ENCODE data around the gene S100A3. TPM values are rescaled to one million over a fixed set of nuclear protein-coding genes. Genes with fewer than 3 reads are reported as not detected.

S100A3 gene
- total RNA-seq (1 to 10 TPM in 2 of 4 donors, under 1 TPM in 2; 0.34 to 5.5 (median 0.86) TPM), polyA plus RNA-seq (1 to 10 TPM in 2 of 3 donors, under 1 TPM in 1; 0.77 to 6.6 (median 3.4) TPM)
- long read RNA-seq, donor 1: 0 reads
- long read RNA-seq, donor 2: 0 reads

DNA sequence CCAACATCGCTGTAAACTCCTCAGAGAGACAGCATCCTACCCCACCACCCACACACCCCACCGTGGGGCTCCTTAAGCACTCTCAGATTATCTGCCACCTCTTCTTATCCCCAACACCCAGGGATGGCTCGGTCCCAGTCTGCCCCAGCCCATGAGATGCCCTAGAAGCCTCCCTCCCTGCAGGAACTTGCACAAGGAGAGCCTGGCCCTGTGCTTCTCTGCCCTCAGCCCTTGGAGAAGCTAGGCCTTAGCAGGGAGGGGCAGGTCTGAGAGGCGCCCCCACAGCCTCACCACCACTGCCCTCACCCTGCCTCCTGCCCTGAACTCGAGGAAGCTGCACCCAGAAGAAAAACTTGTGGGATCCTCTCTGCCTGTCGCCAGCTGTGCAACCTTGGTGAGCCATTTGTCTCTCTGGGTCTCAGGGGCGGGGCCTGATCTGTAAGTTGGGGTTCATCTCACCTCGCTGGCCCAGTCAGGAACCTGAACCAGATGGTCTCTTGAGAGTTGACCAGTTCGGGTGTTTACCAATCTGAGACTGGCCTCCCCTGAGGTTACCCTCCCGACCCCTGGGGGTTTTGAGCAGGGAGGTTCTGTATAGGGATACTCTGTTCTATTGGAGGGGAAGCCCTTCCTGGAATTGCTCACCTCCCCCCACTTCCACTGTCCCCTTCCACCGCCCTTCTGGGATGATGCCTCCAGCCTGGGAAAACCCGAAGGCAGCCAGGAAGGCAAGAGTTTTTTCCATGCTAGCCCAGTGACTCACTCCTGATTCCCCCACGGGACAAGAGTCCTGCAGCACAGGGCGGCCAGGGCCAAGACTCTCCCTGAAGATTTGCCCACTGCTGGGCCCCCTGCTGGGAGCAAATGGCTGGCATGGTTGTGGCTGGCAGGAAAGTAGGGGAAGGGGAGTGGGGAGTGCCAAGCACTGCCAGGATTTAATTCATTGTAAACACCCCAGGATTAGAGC, at the start of gene S100A3:
Gene S100A3 (minus strand): TSS at position 537 of the 967 bp plus-strand sequence. CDS start 773 bp downstream, outside the sequence.
- 58 to 61% (median 58%) methylated on average over 14 of the region's 14 CpGs for WGBS, 3 donors
- Histone ChIP-seq H3K27ac (peak within 1 kb of the TSS; percentile 39), H3K4me1 (peaks cover 17% of the 10 kb centered on the region), H3K27me3 (ENCODE audit: insufficient read depth in 3 of 3, low read length in 2 of 3) (no peaks in the 10 kb centered on the region), H3K9me3 (no peaks in the 10 kb centered on the region), H3K4me3 (no peak within 1 kb of the TSS), H3K36me3 (ENCODE audit: insufficient read depth in 1 of 2, low read depth in 1 of 2) (no peaks in the 10 kb centered on the region)
- ATAC-seq: peak; percentile 29 to 67 (median 56)
- TF ChIP-seq CTCF (IDR thresholded peaks at IDR 0.05): no peak
- intact Hi-C loops (cut with DNase I): no loop called here
- peak; percentile 82 to 85 for DNase-seq

- Histone ChIP-seq H3K27me3 (ENCODE audit: insufficient read depth in 3 of 3, low read length in 2 of 3) (no peaks in the 10 kb centered on the region), H3K4me3 (no peak overlapping the region), H3K27ac (no peak overlapping the region), H3K9me3 (no peaks in the 10 kb centered on the region), H3K4me1 (no peaks in the 10 kb centered on the region), H3K36me3 (ENCODE audit: insufficient read depth in 1 of 2, low read depth in 1 of 2) (no peaks in the 10 kb centered on the region)
- DNase-seq: no peak
- WGBS, 3 donors: 60 to 73% (median 61%) methylated on average over 7 of the region's 7 CpGs
- peak in 2 of 4 donors; percentile 15 to 24 for ATAC-seq
- TF ChIP-seq CTCF (IDR thresholded peaks at IDR 0.05): no peak
- intact Hi-C loops (cut with DNase I): no loop called here
Observed at GRCh38 chr1:153598309-153599172, 49.5 kb upstream of the S100A3 start.

GRCh38 chr1:153597206-153597605, 48.1 kb upstream of the S100A3 start:
- TF ChIP-seq CTCF (IDR thresholded peaks at IDR 0.05): no peak
- Histone ChIP-seq H3K27me3 (ENCODE audit: insufficient read depth in 3 of 3, low read length in 2 of 3) (no peaks in the 10 kb centered on the region), H3K9me3 (no peaks in the 10 kb centered on the region), H3K27ac (no peak overlapping the region), H3K4me3 (no peak overlapping the region), H3K4me1 (no peaks in the 10 kb centered on the region), H3K36me3 (ENCODE audit: insufficient read depth in 1 of 2, low read depth in 1 of 2) (no peaks in the 10 kb centered on the region)
- DNase-seq: no peak
- ATAC-seq: no peak
- WGBS, 3 donors: 80 to 87% (median 84%) methylated on average over 6 of the region's 6 CpGs
- intact Hi-C loops (cut with DNase I): no loop called here

DNA sequence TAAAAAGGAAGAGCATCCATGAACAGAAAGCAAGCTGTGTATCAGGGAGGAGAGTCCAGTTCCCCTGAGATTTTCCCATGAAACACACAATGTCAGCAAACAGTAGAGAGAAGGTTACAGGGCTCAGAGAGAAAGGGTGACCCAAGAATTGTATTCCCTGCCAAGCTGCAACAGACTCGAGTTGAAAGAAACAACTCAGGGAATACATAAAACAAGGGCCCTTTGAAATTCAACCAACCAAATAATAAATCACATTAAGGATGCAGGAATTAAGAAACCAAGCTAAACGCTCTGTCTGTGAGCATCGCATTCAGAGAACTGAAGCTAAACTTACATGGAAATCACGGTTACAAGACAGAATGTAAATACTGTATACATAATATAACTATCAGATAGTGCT, 43.7 kb upstream of the S100A3 start:
- ATAC-seq: no peak

More for the DNA sequence above, 43.7 kb upstream of the S100A3 start:
- no peak overlapping the region for H3K4me3 ChIP-seq
- intact Hi-C loops (cut with DNase I): no loop called here
- DNase-seq: no peak
- no peaks in the 10 kb centered on the region for H3K36me3 ChIP-seq (ENCODE audit: insufficient read depth in 1 of 2, low read depth in 1 of 2)
- no peaks in the 10 kb centered on the region for H3K9me3 ChIP-seq
- H3K27me3 ChIP-seq (ENCODE audit: insufficient read depth in 3 of 3, low read length in 2 of 3): no peaks in the 10 kb centered on the region
- H3K4me1 ChIP-seq: no peaks in the 10 kb centered on the region
- TF ChIP-seq CTCF (IDR thresholded peaks at IDR 0.05): no peak
- 53 to 57% (median 56%) methylated on average over 4 of the region's 4 CpGs for WGBS, 3 donors
- H3K27ac ChIP-seq: no peak overlapping the region

Measured in psoas muscle (tissue), 8 donors.